HCT116 (cell line): ENCODE results near the gene NDUFB6. TPM values are rescaled to one million over a fixed set of nuclear protein-coding genes. Genes with fewer than 3 reads are reported as not detected.

Experiments used
- ATAC-seq: fragments of 200-7000 bp; cut with Tn5 transposase; 2 replicates; pipeline ENCODE4 v1.9.1; 2020; ENCODE audit warnings: mild to moderate bottlenecking, moderate library complexity
- BruUV-seq: library from RNA; stranded (reverse); fragments of 400-500 nt; replicated peaks from 2 replicates; lab custom pipeline; 2021; lab: Mats Ljungman, UMichigan
- CTCF ChIA-PET: fragments of 300-600 bp; sonication (Branson Sonifier 250); formaldehyde crosslinking; loops from one replicate; lab custom pipeline; 2021; ENCODE audit warnings: antibody characterized with exemption; lab: Charles Lee
- POLR2A ChIA-PET: fragments of 300-600, 350-600 bp; sonication (Branson Sonifier 250); formaldehyde crosslinking; loops from one replicate; lab custom pipeline; 2021; ENCODE audit warnings: antibody characterized with exemption; lab: Charles Lee
- RAD21 ChIA-PET, 2 experiments: fragments of 300-600 bp; sonication (Branson Sonifier 250); formaldehyde crosslinking; loops; one replicate each; lab custom pipeline; 2023; ENCODE audit warnings: low total read pairs in 2 of 2; ENCODE audit not compliant: uncharacterized antibody in 2 of 2, unreplicated experiment in 2 of 2, low non-redundant PET in 1 of 2; lab: Charles Lee
- DNase-seq: peaks from one replicate; pipeline ENCODE4 v3.0.0-alpha.2; 2010; ENCODE audit warnings: low read depth, low spot score
- H2AFZ ChIP-seq: fragments of 200-600 bp; shearing (Covaris generic), sonication (generic); 2 replicates; pipeline ENCODE4 v1.6.1; 2017; ENCODE audit warnings: low read depth, mixed run types, mixed read lengths, antibody characterized with exemption, low read length; ENCODE audit not compliant: poor library complexity, severe bottlenecking
- H3K27ac ChIP-seq: 2 replicates; pipeline ENCODE4 v1.5.1; 2012; ENCODE audit warnings: low read depth, low read length
- H3K27me3 ChIP-seq: fragments of 200-600 bp; sonication (generic); 2 replicates; pipeline ENCODE4 v1.6.1; 2016; ENCODE audit warnings: mixed run types, low read length, mixed read lengths; ENCODE audit not compliant: insufficient read depth
- H3K36me3 ChIP-seq, 2 experiments: fragments of 200-500 bp in 1 of 2; fragments of 200-600 bp in 1 of 2; sonication (Bioruptor generic) in 1 of 2; sonication (generic) in 1 of 2; 2 replicates each; pipeline versions ENCODE4 v1.5.1 to v1.6.1; 2014 to 2016; ENCODE audit warnings: low read length in 2 of 2, inconsistent platforms in 1 of 2, mixed read lengths in 1 of 2, mixed run types in 1 of 2; ENCODE audit not compliant: insufficient read depth in 2 of 2, control insufficient read depth in 1 of 2
- H3K4me1 ChIP-seq, 2 experiments: fragments of 200-600 bp in 1 of 2; sonication (generic) in 1 of 2; 2 replicates each; pipeline versions ENCODE4 v1.5.1 to v1.6.1; 2012 to 2017; ENCODE audit warnings: low read length in 2 of 2, inconsistent platforms in 1 of 2, mild to moderate bottlenecking in 1 of 2, mixed read lengths in 1 of 2, mixed run types in 1 of 2, moderate library complexity in 1 of 2; ENCODE audit not compliant: insufficient read depth in 2 of 2, control insufficient read depth in 1 of 2
- H3K4me2 ChIP-seq: fragments of 200-600 bp; sonication (generic); 2 replicates; pipeline ENCODE4 v1.6.1; 2017; ENCODE audit warnings: mixed run types, low read length, mixed read lengths
- H3K4me3 ChIP-seq, 2 experiments: fragments of 200-600 bp in 1 of 2; sonication (generic) in 1 of 2; replicated peaks in 1 of 2; 2 replicates each; pipeline ENCODE4 v1.5.1; 2011 to 2016; ENCODE audit warnings: low read length in 2 of 2, control low read depth in 1 of 2, low read depth in 1 of 2, mild to moderate bottlenecking in 1 of 2, mixed read lengths in 1 of 2, mixed run types in 1 of 2
- H3K79me2 ChIP-seq: fragments of 200-600 bp; sonication (generic); 2 replicates; pipeline ENCODE4 v1.6.1; 2017; ENCODE audit warnings: mild to moderate bottlenecking, mixed run types, low read length, moderate library complexity, mixed read lengths; ENCODE audit not compliant: insufficient read depth
- H3K9ac ChIP-seq: fragments of 200-600 bp; sonication (generic); 2 replicates; pipeline ENCODE4 v1.6.1; 2016; ENCODE audit warnings: low read length, mixed read lengths
- H3K9me2 ChIP-seq: fragments of 200-600 bp; sonication (generic), shearing (Covaris generic); 2 replicates; pipeline ENCODE4 v1.6.1; 2017; ENCODE audit warnings: mixed run types, mild to moderate bottlenecking, moderate library complexity; ENCODE audit not compliant: insufficient read depth
- H3K9me3 ChIP-seq, 2 experiments: fragments of 200-500 bp in 1 of 2; fragments of 200-600 bp in 1 of 2; sonication (Bioruptor generic) in 1 of 2; sonication (generic) in 1 of 2; 2 replicates each; pipeline ENCODE4 v1.6.1; 2014 to 2017; ENCODE audit warnings: low read length in 2 of 2, mixed read lengths in 2 of 2, inconsistent platforms in 1 of 2, low read depth in 1 of 2, mild to moderate bottlenecking in 1 of 2, mixed run types in 1 of 2, moderate library complexity in 1 of 2; ENCODE audit not compliant: control insufficient read depth in 1 of 2, insufficient read depth in 1 of 2
- H4K20me1 ChIP-seq: fragments of 200-600 bp; sonication (generic), shearing (Covaris generic); 2 replicates; pipeline ENCODE4 v1.6.1; 2017; ENCODE audit warnings: mixed run types, mild to moderate bottlenecking, moderate library complexity; ENCODE audit not compliant: insufficient read depth
- CBX3 ChIP-seq: IDR thresholded peaks from 2 replicates; pipeline ENCODE4 v1.6.1; 2012; ENCODE audit warnings: low read depth
- CEBPB ChIP-seq: IDR thresholded peaks from 2 replicates; pipeline ENCODE4 v1.6.1; 2012; ENCODE audit warnings: low read depth
- ELF1 ChIP-seq: IDR thresholded peaks from 2 replicates; pipeline ENCODE4 v1.6.1; 2012; ENCODE audit warnings: low read depth, borderline replicate concordance
- EZH2 ChIP-seq: fragments of 200-600 bp; sonication (generic); IDR thresholded peaks from 2 replicates; pipeline ENCODE4 v1.6.1; 2017; ENCODE audit warnings: antibody characterized with exemption, mixed run types
- EZH2phosphoT487 ChIP-seq: fragments of 200-600 bp; IDR thresholded peaks from 2 replicates; pipeline ENCODE4 v1.6.1; 2018; ENCODE audit warnings: antibody characterized with exemption, borderline replicate concordance
- FOSL1 ChIP-seq: IDR thresholded peaks from 2 replicates; pipeline ENCODE4 v1.6.1; 2012; ENCODE audit warnings: low read depth
- JUND ChIP-seq: IDR thresholded peaks from 2 replicates; pipeline ENCODE4 v1.6.1; 2012
- POLR2A ChIP-seq: IDR thresholded peaks from 2 replicates; pipeline ENCODE4 v1.7.0; 2011; ENCODE audit warnings: borderline replicate concordance; ENCODE audit not compliant: insufficient read depth, insufficient read length; ENCODE audit errors: extremely low read depth
- POLR2AphosphoS5 ChIP-seq: IDR thresholded peaks from 2 replicates; pipeline ENCODE4 v1.6.1; 2011; ENCODE audit warnings: mild to moderate bottlenecking, low read depth, low read length, moderate library complexity
- RAD21 ChIP-seq: IDR thresholded peaks from 2 replicates; pipeline ENCODE4 v1.6.1; 2012; ENCODE audit warnings: low read depth, mild to moderate bottlenecking
- SP1 ChIP-seq: IDR thresholded peaks from 2 replicates; pipeline ENCODE4 v1.6.1; 2012; ENCODE audit warnings: low read depth
- SRF ChIP-seq: IDR thresholded peaks from 2 replicates; pipeline ENCODE4 v1.6.1; 2012; ENCODE audit warnings: low read depth
- YY1 ChIP-seq: IDR thresholded peaks from 2 replicates; pipeline ENCODE4 v1.6.1; 2011; ENCODE audit warnings: low read length, low read depth, moderate library complexity, mild to moderate bottlenecking; ENCODE audit not compliant: insufficient replicate concordance; ENCODE audit errors: extremely low read depth
- ZFX ChIP-seq: fragments of 450-650 bp; IDR thresholded peaks from 2 replicates; pipeline ENCODE4 v1.6.1; 2017
- ZNF274 ChIP-seq: fragments of 200-500 bp; sonication (Bioruptor generic); IDR thresholded peaks from 2 replicates; pipeline ENCODE4 v1.6.1; 2014; ENCODE audit warnings: mild to moderate bottlenecking, low read depth, low read length, inconsistent platforms
- intact Hi-C: fragments of 100-400 bp; cut with micrococcal nuclease; formaldehyde crosslinking; loops from 2 replicates; pipeline ENCODE4 v1.10.0; 2022
- total RNA-seq: library from RNA; stranded (reverse); gene quantifications from one replicate; pipeline ENCODE4 v1.2.1, GENCODE V29; 2021; ENCODE audit not compliant: unreplicated experiment
- TF ChIP-seq, protein P1 (sequence below): IDR thresholded peaks from 2 replicates; pipeline ENCODE4 v1.6.1; 2012
- TF ChIP-seq, protein P2 (sequence below): IDR thresholded peaks from 2 replicates; pipeline ENCODE4 v1.6.1; 2012
- TF ChIP-seq, protein P3 (sequence below), 3 experiments: fragments of 200-600 bp in 1 of 3; sonication (generic) in 1 of 3; IDR thresholded peaks in 2 of 3; conservative IDR thresholded peaks in 1 of 3; 2 replicates each; pipeline ENCODE4 v1.5.1; 2012 to 2017; ENCODE audit warnings: low read depth in 2 of 3, low read length in 2 of 3, antibody characterized with exemption in 1 of 3, borderline replicate concordance in 1 of 3, control low read depth in 1 of 3, mild to moderate bottlenecking in 1 of 3, mixed read lengths in 1 of 3, mixed run types in 1 of 3, moderate library complexity in 1 of 3; ENCODE audit not compliant: insufficient read depth in 1 of 3

The NDUFB6 gene
- total RNA-seq, 1 experiment from 2014 or later, result 68.9 TPM

DNA sequence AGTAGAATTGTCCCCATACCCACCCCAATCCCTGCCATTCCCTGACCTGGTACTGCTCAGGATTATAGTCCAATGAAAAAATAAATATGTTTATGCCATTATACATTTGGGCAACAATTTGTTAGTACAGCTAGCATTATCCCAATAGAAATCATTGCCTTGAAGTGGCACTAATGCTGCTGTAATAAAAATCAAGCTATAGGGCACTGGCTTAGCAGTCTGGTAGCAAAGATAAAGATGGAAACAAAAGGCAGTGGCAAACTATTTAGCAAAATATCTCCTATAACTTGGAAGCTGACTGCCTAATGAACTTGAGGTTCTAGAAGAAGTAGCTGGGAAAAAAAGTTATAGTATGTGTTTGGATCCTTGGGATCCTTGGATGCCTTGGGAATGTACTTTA lies 18.4 kb downstream of the NDUFB6 start:
- intact Hi-C loops, result no loop called here
- no peaks in the 10 kb centered on the region; a peak in 1 of 4 replicates for H3K36me3 ChIP-seq
- TF ChIP-seq, protein P1, sequence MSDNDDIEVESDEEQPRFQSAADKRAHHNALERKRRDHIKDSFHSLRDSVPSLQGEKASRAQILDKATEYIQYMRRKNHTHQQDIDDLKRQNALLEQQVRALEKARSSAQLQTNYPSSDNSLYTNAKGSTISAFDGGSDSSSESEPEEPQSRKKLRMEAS, result no peak
- TF ChIP-seq CBX3 (no peak), CEBPB (no peak), EZH2 (no peak), JUND (no peak), SP1 (no peak), ZNF274 (no peak), FOSL1 (no peak), ZFX (no peak), RAD21 (no peak)
- H3K4me1 ChIP-seq, result peaks cover 8 to 22% of the 10 kb centered on the region in 2 experiments
- ChIA-PET RAD21 (no interaction called here), POLR2A (no interaction called here), CTCF (interaction anchor here (1.7 kb wide), 1 partner anchor 18 kb away, joined by 6 read pairs; no protein-coding TSS in a partner anchor)
- H3K27me3 ChIP-seq, result no peaks in the 10 kb centered on the region
- no peaks in the 10 kb centered on the region for H3K9me3 ChIP-seq
- no peak overlapping the region for H3K27ac ChIP-seq
- DNase-seq (no peak), ATAC-seq (no peak)
- H3K9me2 ChIP-seq, result no peaks in the 10 kb centered on the region
- no peak overlapping the region for H3K9ac ChIP-seq
- H3K4me2 ChIP-seq, result no peak overlapping the region
- BruUV-seq, result no TSS peak
- H2AFZ ChIP-seq, result no peak overlapping the region
- H3K79me2 ChIP-seq, result peaks cover 47% of the 10 kb centered on the region
- no peak overlapping the region for H3K4me3 ChIP-seq
- H4K20me1 ChIP-seq, result no peaks in the 10 kb centered on the region

DNA sequence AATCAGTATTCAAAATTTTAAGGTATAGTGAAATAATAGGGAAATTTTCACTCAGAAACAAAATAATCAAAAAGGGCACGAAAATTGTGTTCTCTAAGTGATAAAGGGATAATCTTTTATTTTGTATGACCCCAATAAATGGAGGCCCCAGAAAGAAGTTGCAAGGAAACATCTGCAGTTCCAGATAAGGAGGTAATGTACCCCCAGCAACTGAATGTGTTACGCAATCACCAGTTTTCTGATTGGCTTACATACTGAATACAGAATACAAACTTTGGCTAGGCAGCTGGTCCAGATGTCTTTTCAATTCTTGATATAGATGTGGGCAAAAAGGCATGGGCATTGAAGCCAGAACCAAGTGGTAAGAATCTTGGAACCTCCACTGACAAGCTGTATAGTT lies 18.9 kb downstream of the NDUFB6 start:
- DNase-seq, result no peak
- Histone ChIP-seq H3K9me2 (no peaks in the 10 kb centered on the region), H2AFZ (no peak overlapping the region), H3K79me2 (peaks cover 48% of the 10 kb centered on the region), H3K36me3 (no peaks in the 10 kb centered on the region; a peak in 2 of 4 replicates), H3K4me1 (peaks cover 8 to 22% of the 10 kb centered on the region in 2 experiments), H3K27me3 (no peaks in the 10 kb centered on the region), H3K9ac (no peak overlapping the region), H3K27ac (no peak overlapping the region), H3K9me3 (no peaks in the 10 kb centered on the region), H3K4me2 (no peak overlapping the region), H3K4me3 (no peak overlapping the region), H4K20me1 (no peaks in the 10 kb centered on the region)
- CTCF ChIA-PET, result no interaction called here
- no peak for ATAC-seq
- intact Hi-C loops, result no loop called here
- TF ChIP-seq ELF1 (no peak), SRF (no peak), POLR2A (no peak), YY1 (no peak), POLR2AphosphoS5 (no peak), CEBPB (peak; percentile 51), EZH2phosphoT487 (no peak)
- TF ChIP-seq, protein P2, sequence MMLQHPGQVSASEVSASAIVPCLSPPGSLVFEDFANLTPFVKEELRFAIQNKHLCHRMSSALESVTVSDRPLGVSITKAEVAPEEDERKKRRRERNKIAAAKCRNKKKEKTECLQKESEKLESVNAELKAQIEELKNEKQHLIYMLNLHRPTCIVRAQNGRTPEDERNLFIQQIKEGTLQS, result no peak
- TF ChIP-seq, protein P3, sequence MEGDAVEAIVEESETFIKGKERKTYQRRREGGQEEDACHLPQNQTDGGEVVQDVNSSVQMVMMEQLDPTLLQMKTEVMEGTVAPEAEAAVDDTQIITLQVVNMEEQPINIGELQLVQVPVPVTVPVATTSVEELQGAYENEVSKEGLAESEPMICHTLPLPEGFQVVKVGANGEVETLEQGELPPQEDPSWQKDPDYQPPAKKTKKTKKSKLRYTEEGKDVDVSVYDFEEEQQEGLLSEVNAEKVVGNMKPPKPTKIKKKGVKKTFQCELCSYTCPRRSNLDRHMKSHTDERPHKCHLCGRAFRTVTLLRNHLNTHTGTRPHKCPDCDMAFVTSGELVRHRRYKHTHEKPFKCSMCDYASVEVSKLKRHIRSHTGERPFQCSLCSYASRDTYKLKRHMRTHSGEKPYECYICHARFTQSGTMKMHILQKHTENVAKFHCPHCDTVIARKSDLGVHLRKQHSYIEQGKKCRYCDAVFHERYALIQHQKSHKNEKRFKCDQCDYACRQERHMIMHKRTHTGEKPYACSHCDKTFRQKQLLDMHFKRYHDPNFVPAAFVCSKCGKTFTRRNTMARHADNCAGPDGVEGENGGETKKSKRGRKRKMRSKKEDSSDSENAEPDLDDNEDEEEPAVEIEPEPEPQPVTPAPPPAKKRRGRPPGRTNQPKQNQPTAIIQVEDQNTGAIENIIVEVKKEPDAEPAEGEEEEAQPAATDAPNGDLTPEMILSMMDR (IDR thresholded peaks at IDR 0.05 in 2 of 3, conservative IDR thresholded peaks at IDR 0.05 in 1 of 3; ENCODE audit: borderline replicate concordance in 1 of 3, insufficient read depth in 1 of 3, low read depth in 2 of 3, low read length in 2 of 3), result no peak
- POLR2A ChIA-PET, result no interaction called here
- RAD21 ChIA-PET, result no interaction called here
- BruUV-seq, result no TSS peak
